K562 (cell line): ENCODE results near the gene CIAO1. TPM values are rescaled to one million over a fixed set of nuclear protein-coding genes. Genes with fewer than 3 reads are reported as not detected.
A peak's percentile ranks its signal among the peaks of the same experiment; 100 is the strongest.

Experiments used
- CCNT2 ChIP-seq: IDR thresholded peaks from 2 replicates; pipeline ENCODE4 v1.6.1; 2011; ENCODE audit warnings: borderline replicate concordance, low read depth, mild to moderate bottlenecking, moderate library complexity, mixed read lengths, low read length; ENCODE audit not compliant: insufficient read length; ENCODE audit errors: extremely low read depth
- ILF3 ChIP-seq: fragments of 450-650 bp; IDR thresholded peaks from 2 replicates; pipeline ENCODE4 v1.6.1; 2018; ENCODE audit warnings: antibody characterized with exemption, mild to moderate bottlenecking, moderate library complexity, borderline replicate concordance
- MBD1 ChIP-seq: fragments of 250-450 bp; sonication (Bioruptor Pico); IDR thresholded peaks from 2 replicates; pipeline ENCODE4 v1.8.0; 2022; ENCODE audit warnings: inconsistent platforms
- NELFE ChIP-seq: IDR thresholded peaks from 2 replicates; pipeline ENCODE4 v1.6.1; 2011; ENCODE audit warnings: mild to moderate bottlenecking; ENCODE audit not compliant: insufficient read depth, insufficient read length
- NR2C1 ChIP-seq, 2 experiments: fragments of 450-650 bp; IDR thresholded peaks; 2 replicates each; pipeline ENCODE4 v1.6.1; 2017; ENCODE audit warnings: mild to moderate bottlenecking in 2 of 2, antibody characterized with exemption in 1 of 2, inconsistent platforms in 1 of 2, missing compliant biosample characterization in 1 of 2, missing genetic modification characterization in 1 of 2
- PCBP2 ChIP-seq: fragments of 200-400 bp; formaldehyde crosslinking; IDR thresholded peaks from 2 replicates; pipeline ENCODE4 v1.6.1; 2018; ENCODE audit warnings: low read length, low read depth, mild to moderate bottlenecking, moderate library complexity; ENCODE audit not compliant: poor library complexity, severe bottlenecking
- RFX5 ChIP-seq: IDR thresholded peaks from 2 replicates; pipeline ENCODE4 v1.6.1; 2011; ENCODE audit warnings: low read depth, mild to moderate bottlenecking, improper control_type of control experiment, low read length
- SLC30A9 ChIP-seq: fragments of 250-450 bp; sonication (Bioruptor Pico); IDR thresholded peaks from 2 replicates; pipeline ENCODE4 v1.8.0; 2022; ENCODE audit warnings: mild to moderate bottlenecking, moderate library complexity
- SRSF9 ChIP-seq: fragments of 200-400 bp; formaldehyde crosslinking; IDR thresholded peaks from 2 replicates; pipeline ENCODE4 v1.6.1; 2017; ENCODE audit warnings: low read depth, low read length, borderline replicate concordance
- STAT6 ChIP-seq: sonication (generic); formaldehyde crosslinking; IDR thresholded peaks from 2 replicates; pipeline ENCODE4 v1.8.1; 2023; ENCODE audit warnings: mild to moderate bottlenecking, missing genetic modification reagents
- TAF1 ChIP-seq: IDR thresholded peaks from 2 replicates; pipeline ENCODE4 v1.6.1; 2011; ENCODE audit warnings: mild to moderate bottlenecking, low read length, moderate library complexity; ENCODE audit not compliant: insufficient read depth, control insufficient read depth, severe bottlenecking; ENCODE audit errors: extremely low read depth
- YY1 ChIP-seq, 3 experiments: IDR thresholded peaks; 2 replicates each; pipeline ENCODE4 v1.6.1; 2011; ENCODE audit warnings: low read length in 2 of 3, mild to moderate bottlenecking in 2 of 3, moderate library complexity in 2 of 3, borderline replicate concordance in 1 of 3, control low read depth in 1 of 3, low read depth in 1 of 3; ENCODE audit not compliant: insufficient read depth in 3 of 3, insufficient replicate concordance in 2 of 3, control insufficient read depth in 1 of 3, insufficient read length in 1 of 3; ENCODE audit errors: extremely low read depth in 1 of 3
- ZNF263 ChIP-seq: sonication (generic); formaldehyde crosslinking; IDR thresholded peaks from 2 replicates; pipeline ENCODE4 v1.8.0; 2022; ENCODE audit warnings: mild to moderate bottlenecking, missing genetic modification reagents, borderline replicate concordance
- ZNF76 ChIP-seq: fragments of 250-450 bp; sonication (Bioruptor Pico); IDR thresholded peaks from 2 replicates; pipeline ENCODE4 v1.4.0; 2020; ENCODE audit warnings: mild to moderate bottlenecking, moderate library complexity, borderline replicate concordance
- ZNF764 ChIP-seq: fragments of 250-450 bp; sonication (Bioruptor Pico); IDR thresholded peaks from 2 replicates; pipeline ENCODE4 v1.4.0; 2020; ENCODE audit warnings: low read depth, mild to moderate bottlenecking, moderate library complexity
- ZNF785 ChIP-seq: fragments of 250-450 bp; sonication (Bioruptor Pico); IDR thresholded peaks from 2 replicates; pipeline ENCODE4 v1.4.0; 2020; ENCODE audit warnings: mild to moderate bottlenecking
- polyA plus RNA-seq, 8 experiments: library from polyadenylated mRNA; depleted of rRNA in 4 of 8; stranded (reverse) in 5 of 8; unstranded in 3 of 8; fragments of >200 nt; fragmentation: Nextera tagmentation in 2 of 8; fragmentation: Illumina TruSeq in 1 of 8; extraction: Ambion mirVana in 2 of 8; extraction: Trizol in 1 of 8; gene quantifications; 2 replicates each; pipeline versions ENCODE4 v1.2.1 to v1.2.3, GENCODE V29; 2011 to 2014; ENCODE audit warnings: inconsistent platforms in 1 of 8, missing spikeins in 1 of 8
- total RNA-seq, 7 experiments: library from RNA; depleted of rRNA in 6 of 7; stranded (reverse); fragments of >200 nt in 6 of 7; fragmentation: Illumina TruSeq in 2 of 7; extraction: Trizol in 2 of 7; gene quantifications; 2 replicates each; pipeline versions ENCODE4 v1.2.1 to v1.2.3, GENCODE V29; 2011 to 2021; ENCODE audit warnings: low replicate concordance in 1 of 7
- TF ChIP-seq, protein P1 (sequence below): fragments of 450-650 bp; IDR thresholded peaks from 2 replicates; pipeline ENCODE4 v1.6.1; 2017; ENCODE audit warnings: antibody characterized with exemption, mild to moderate bottlenecking

The CIAO1 gene
- total and polyA plus RNA-seq, 9 of the 15 experiments (the other 6 are each of a cell fraction or from before 2014, with no cell fraction given): 11.4 to 156 (median 92.8) TPM

- TF ChIP-seq ZNF76 (no peak), ILF3 (no peak), NELFE (no peak), ZNF263 (CRISPR knock-in tag) (no peak), STAT6 (CRISPR knock-in tag) (no peak), YY1 (IDR thresholded peaks at IDR 0.05; ENCODE audit: borderline replicate concordance in 1 of 3, control insufficient read depth in 1 of 3, extremely low read depth in 1 of 3, insufficient read depth in 3 of 3, insufficient read length in 1 of 3, insufficient replicate concordance in 2 of 3, low read depth in 1 of 3, low read length in 2 of 3) (no peak), SLC30A9 (no peak), PCBP2 (no peak), MBD1 (CRISPR knock-in tag) (no peak), NR2C1 (IDR thresholded peaks at IDR 0.05) (no peak), NR2C1 (tag; IDR thresholded peaks at IDR 0.05) (no peak), RFX5 (no peak), CCNT2 (no peak), ZNF764 (no peak), SRSF9 (no peak), TAF1 (no peak), ZNF785 (CRISPR knock-in tag) (no peak)
- TF ChIP-seq, protein P1, sequence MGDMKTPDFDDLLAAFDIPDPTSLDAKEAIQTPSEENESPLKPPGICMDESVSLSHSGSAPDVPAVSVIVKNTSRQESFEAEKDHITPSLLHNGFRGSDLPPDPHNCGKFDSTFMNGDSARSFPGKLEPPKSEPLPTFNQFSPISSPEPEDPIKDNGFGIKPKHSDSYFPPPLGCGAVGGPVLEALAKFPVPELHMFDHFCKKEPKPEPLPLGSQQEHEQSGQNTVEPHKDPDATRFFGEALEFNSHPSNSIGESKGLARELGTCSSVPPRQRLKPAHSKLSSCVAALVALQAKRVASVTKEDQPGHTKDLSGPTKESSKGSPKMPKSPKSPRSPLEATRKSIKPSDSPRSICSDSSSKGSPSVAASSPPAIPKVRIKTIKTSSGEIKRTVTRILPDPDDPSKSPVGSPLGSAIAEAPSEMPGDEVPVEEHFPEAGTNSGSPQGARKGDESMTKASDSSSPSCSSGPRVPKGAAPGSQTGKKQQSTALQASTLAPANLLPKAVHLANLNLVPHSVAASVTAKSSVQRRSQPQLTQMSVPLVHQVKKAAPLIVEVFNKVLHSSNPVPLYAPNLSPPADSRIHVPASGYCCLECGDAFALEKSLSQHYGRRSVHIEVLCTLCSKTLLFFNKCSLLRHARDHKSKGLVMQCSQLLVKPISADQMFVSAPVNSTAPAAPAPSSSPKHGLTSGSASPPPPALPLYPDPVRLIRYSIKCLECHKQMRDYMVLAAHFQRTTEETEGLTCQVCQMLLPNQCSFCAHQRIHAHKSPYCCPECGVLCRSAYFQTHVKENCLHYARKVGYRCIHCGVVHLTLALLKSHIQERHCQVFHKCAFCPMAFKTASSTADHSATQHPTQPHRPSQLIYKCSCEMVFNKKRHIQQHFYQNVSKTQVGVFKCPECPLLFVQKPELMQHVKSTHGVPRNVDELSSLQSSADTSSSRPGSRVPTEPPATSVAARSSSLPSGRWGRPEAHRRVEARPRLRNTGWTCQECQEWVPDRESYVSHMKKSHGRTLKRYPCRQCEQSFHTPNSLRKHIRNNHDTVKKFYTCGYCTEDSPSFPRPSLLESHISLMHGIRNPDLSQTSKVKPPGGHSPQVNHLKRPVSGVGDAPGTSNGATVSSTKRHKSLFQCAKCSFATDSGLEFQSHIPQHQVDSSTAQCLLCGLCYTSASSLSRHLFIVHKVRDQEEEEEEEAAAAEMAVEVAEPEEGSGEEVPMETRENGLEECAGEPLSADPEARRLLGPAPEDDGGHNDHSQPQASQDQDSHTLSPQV: peak; percentile 69; the same call in 1 of the 2 replicates
Observed at GRCh38 chr2:96245609-96246390, 20.2 kb upstream of the CIAO1 start (continued).
